DMS114 treated with DMSO at 0.1 percent for 48 hours (cell line): ENCODE results near the gene PPP1R3D.
"Not testable (repeated sequence)": the region's sequence is repeated elsewhere in the genome, so short reads cannot be mapped to it uniquely, and the experiment has no call there.

Experiments
- DNase-seq: peaks from one replicate; lab custom pipeline; 2025; ENCODE audit not compliant: unreplicated experiment; lab: John Stamatoyannopoulos, UW

PPP1R3D gene

GRCh38 chr20:59925899-59926298, 14.2 kb downstream of the PPP1R3D start:
- DNase-seq, result no peak

GRCh38 chr20:59925359-59925758, 14.7 kb downstream of the PPP1R3D start:
- DNase-seq, result no peak

DNA sequence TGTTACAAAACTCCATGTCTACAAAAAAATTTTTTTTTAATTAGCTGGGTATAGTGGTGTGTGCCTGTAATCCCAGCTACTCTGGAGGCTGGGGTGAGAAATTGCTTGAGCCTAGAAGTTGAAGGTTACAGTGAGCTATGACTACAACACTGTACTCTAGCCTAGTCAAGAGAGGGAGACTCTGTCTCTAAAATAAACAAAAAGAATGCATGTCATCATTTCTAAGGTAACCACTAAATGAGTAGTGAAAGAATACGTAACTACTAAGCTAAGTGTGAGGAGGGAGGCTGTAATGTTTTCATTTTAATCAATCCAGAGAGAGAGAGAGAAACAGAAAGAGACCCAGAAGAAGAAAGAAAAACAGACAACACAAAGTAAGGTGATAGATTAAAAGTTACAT, 16.6 kb downstream of the PPP1R3D start:
- no peak for DNase-seq

DNA sequence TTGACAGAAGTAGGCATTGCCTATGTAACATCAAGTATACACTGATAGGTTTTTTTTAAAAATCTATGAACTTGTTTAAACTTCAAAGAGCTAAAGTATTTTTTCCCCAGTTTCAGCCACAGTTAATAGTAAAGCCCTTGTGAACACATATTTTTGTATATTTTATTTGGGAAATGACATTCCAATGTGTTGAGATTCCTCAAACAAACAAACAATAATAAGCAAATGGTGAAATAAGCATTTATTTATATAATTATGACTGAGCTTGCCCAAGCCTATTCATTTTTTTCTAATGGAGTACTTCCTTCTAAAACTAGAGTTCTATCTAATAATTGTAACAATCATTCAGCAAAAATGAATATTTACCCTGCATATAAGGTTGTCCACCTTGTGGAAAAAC, 19.2 kb downstream of the PPP1R3D start:
- DNase-seq, result no peak

DNA sequence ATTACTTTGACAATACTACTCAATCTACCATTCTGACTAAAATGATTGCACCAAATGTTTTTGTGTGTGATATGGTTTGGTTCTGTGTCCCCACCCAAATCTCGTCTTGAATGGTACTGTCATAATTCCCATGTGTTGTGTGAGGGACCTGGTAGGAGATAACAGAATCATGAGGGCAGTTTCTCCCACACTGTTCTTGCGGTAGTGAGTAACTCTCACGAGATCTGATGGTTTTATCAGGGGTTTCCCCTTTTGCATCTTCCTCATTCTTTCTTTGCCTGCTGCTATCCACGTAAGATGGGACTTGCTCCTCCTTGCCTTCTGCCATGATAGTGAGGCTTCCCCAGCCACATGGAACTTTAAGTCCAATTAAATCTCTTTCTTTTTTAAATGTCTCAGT, 27.5 kb downstream of the PPP1R3D start:
- DNase-seq, result no peak

GRCh38 chr20:59911041-59911440, 29.1 kb downstream of the PPP1R3D start:
- no peak for DNase-seq

GRCh38 chr20:59908855-59909254, 31.2 kb downstream of the PPP1R3D start:
- no peak for DNase-seq

- DNase-seq, result no peak
Observed at GRCh38 chr20:59903621-59904020, 36.5 kb downstream of the PPP1R3D start.

- DNase-seq, result no peak
Observed at GRCh38 chr20:59902470-59902869, 37.6 kb downstream of the PPP1R3D start.

GRCh38 chr20:59895908-59896307, 44.2 kb downstream of the PPP1R3D start:
- DNase-seq, result no peak

DNA sequence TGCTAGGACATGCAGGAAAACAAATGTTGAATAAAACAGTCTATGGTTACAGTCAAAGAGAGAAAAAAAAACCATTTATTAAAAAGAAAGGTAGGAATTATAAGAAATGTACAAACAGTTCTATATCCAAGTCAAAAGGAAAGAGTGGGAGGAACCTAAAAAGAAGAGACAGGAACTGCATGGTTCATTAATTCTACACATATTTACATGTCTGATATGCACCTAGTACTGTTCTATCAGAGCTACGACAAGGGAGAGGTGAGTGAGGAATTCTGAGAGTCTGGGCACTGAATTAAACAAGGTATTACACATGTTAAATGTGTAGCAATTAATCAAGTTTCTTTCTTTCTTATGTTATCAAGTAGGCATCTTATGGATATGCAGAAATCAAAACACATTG, 48.5 kb downstream of the PPP1R3D start:
- DNase-seq, result no peak

DNA sequence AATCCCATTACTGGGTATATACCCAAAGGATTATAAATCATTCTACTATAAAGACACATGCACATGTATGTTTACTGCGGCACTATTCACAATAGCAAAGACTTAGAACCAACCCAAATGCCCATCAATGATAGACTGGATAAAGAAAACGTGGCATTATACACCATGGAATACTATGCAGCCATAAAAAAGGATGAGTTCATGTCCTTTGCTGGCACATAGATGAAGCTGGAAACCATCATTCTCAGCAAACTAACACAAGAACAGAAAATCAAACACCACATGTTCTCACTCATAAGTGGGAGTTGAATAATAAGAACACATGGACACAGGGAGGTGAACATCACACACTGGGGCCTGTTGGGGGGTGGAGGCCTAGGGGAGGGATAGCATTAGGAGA, 50.1 kb downstream of the PPP1R3D start:
- DNase-seq, result not testable (repeated sequence)

DNA sequence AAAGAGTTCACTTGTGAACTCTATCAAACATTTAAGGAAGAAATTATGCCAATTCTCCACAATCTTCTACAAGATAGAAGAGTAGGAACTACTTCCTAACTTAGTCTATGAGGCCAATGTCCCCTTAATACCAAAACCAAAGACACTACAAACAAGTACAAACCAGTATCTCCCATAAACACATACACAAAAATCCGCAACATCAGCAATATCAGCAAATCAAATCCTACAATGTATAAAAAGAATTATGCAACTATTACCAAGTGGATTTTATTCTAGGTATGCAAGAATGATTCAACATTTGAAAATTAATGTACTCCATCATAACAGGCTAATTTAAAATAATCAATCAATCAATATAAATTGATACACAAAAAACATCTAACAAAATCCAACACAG, 52.1 kb downstream of the PPP1R3D start:
- DNase-seq, result no peak
